NCI-H1105 treated with DMSO at 0.1 percent for 48 hours (cell line): ENCODE measurements around the gene OR10H5.

ENCODE experiments used
- DNase-seq: peaks from one replicate; lab custom pipeline; 2025; lab: John Stamatoyannopoulos, UW

OR10H5 gene

DNA sequence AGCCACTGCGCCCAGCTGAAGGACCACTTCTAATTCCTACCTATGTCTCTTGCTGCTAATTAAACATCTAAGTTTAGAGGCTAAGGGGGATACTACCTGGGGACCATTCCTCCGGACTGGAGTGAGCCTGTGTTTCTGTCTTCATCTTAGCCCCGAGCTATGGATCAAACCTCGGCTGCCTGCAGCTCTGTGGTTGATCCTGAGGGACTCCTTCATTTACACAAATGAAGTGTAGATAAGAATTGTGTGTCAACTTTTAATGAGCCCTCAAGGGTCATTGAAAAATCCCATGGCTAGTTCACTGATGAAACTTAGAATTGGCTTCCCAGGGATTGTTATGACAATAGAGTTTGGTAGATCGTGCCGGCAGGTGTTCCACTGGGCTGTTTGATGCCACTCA is 59.5 kb downstream of the OR10H5 start:
- no peak for DNase-seq

DNA sequence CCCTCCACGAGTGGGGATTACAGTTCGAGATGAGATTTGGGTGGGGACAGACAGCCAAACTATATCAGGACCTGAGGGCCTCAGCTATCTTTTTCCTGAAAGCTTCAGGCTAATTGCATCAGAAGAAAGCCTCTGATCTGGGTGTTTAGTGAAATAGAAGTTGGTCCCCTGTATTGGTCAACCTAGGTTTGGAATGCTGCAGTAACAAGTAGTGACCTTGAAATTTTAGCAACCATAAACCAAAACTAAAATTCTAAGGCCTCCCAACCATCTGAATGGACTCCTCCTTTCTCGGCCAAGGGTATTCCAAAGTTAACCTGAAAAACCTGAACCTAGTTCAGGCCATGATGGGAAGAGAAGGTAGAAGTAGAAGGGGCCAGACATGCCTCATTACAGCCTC is 62.9 kb downstream of the OR10H5 start:
- DNase-seq, result no peak
